HG03575 (cell line): ENCODE measurements around the gene MSX2.

Source experiments
- ATAC-seq: cut with Tn5 transposase; IDR thresholded peaks from one replicate; pipeline ENCODE4 v1.9.1; 2021; ENCODE audit not compliant: unreplicated experiment, insufficient number of reproducible peaks, low FRiP score; ENCODE audit errors: extremely low read depth

MSX2 gene

GRCh38 chr5:174731214-174732035, 7.0 kb downstream of the MSX2 start:
- no peak for ATAC-seq

DNA sequence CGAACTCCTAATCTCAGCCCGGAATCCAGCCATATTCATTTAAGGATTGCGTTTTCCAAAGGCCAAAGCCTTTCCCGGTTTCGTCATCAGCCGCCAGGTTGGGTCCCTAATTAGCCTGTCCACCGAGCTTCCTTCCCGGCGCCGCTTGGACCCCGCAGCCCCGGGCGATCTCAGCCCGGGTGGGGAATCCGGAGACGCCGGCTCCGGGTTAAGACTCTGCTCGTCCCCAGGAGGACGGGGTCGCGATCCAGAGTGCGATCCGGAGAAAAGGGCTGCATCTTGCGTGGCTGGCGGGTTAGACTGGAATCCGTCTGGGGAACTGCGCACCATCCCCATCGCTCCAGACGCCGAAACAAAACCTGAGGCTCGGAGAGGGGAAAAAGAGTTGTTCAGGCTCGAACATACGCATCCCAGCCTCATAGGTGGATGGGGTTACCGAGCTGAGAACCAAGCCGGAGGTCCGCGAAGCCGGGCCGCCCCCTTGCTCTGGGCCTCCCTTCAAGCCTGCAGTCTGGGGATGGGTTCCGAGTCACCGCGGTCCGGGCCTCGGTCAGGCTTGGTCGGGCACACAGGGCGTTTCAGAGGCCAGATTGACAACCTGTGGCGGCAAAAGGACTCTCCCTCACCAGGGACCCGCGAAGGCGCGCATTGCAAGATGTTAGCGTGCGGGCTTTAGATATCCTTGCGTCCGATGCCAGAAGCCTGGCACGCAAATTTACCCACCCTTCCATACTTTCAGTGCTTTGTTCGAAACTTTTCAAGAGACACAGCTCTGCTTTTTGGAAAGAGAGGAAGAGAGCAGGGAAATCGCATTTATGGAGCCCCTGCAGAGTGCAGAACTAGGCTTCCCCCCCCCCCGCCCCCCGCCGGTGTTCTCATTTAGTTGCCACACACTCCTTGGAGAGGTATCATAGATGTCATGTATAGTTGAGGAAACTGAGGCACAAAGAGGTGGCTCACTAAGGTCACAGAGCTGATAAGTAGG, 7.9 kb downstream of the MSX2 start:
- no peak for ATAC-seq

DNA sequence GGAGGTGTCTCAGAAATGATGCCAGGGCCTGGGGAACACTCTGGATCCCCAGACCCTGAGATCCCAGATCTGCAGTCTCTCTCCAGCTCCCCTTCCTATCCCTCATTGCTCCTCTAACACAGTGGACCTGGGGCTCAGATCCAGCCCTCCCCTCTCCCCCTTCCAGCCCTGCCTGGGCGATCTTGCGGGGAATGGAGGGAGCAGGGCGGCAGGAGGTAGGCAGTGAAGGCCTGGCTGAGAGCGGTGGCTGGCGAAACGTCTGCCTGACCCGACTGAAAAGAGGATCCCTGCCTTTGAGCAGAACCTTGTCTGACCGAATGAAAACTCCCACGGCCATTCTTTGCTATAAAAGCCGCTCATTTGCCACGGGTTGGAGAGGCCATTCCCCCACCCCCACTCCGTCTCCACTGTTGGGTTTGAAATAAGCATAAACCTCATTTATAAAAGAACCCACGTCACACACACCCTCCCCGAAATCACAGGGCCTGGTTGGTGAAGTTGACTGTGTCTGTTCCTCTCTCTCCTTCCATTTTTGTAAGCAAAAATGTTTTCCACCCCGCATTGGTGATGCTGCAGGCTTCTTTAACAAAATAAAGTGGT, 8.8 kb downstream of the MSX2 start:
- ATAC-seq, result no peak

DNA sequence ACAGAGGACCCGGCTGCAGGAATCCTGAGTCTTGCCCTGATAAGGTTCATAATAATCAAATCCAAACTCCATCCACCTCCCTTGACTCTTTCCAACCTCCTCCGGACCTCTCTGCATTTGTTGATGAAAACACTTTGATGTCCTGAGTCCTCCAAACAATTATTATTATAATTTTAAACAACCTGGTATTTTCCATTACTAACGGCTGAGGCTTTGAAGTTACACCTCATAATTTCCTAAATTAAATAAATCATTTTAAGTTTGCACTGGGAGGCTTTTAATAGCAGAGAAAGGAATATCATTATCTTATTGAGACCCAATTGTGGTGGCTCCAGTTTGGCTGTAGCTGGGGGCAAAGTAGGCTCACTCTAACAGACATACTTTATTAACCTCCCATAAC, 9.5 kb downstream of the MSX2 start:
- ATAC-seq, result no peak

- ATAC-seq, result no peak
Observed at GRCh38 chr5:174734571-174735497, 10.5 kb downstream of the MSX2 start.

DNA sequence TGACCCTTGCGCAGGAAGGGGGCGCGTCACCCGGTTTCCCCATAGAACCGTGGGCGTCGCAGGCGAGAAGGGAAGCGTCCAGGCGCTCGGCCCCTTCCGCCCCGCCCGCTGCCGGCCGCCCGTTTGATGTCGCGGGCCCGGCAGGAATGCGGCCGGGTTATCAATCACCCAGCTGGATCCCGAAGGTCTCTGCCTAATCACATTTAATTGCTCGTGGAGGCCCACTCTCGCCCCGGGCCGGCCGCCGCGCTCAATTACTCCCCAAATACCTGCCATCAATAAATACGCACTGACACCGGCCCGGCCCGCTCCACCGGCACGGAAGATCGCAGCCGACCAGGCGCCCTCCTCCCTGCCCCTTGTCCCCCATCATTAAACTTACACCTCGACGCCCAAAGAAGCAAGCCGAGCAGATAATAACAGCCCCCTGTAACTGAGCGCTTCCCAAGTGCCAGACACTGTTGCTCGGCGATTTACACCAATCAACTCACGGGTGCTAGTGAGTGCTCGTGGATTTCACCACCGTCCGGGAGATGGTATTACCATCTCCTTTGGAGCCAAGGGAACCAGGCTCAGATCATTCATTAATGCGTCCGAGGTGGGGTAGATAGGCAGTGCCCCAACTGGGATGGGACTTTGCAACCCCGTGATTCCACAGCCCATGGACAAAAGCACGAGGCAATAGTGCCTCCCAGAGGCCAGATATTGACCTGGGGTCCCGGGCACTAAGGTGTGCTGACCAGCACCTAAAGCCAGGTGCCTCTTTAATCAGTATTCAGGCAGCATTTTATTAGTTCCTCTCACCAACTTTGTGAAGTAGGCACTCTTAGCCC, 11.3 kb downstream of the MSX2 start:
- ATAC-seq, result no peak

GRCh38 chr5:174736331-174736721, 11.9 kb downstream of the MSX2 start:
- ATAC-seq, result no peak

DNA sequence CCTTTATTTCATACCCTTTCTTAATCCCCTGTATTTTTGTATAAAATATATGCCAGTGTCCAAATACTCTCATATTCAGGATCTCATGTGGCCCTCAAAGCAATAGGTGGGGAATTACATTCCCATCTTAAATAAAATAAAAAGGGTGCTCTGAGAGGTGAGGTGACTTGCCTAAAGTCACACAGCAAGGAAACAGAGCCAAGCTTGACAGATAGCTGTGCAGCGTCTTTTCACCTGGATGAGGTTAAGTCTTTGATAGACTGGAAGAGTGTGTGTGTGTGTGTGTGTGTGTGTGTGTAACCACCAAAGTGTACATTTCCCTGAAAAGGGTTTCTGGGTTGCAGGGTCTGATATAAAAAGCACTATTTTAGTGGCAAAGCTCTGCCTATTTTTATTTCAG, 12.4 kb downstream of the MSX2 start:
- no peak for ATAC-seq

DNA sequence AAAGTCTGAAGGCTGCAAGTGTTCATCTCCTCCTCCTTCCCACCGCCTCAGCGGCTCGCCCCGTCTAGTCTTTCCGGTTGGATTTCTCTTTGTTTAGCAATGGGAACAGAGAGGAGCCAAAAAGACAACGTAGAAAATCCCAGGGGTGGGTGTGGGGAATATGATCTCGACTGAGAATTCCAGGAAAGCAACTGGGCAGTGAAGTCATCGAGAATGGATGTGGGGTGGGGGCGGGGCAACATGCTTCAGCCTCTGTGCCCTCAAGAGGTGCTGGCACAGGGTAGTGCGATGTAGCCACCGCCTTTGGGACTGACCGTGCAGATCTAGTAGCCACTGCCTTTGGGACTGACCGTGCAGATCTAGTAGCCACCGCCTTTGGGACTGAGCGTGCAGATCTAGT, 12.9 kb downstream of the MSX2 start:
- ATAC-seq, result no peak

GRCh38 chr5:174741352-174741751, 17.0 kb downstream of the MSX2 start:
- ATAC-seq, result no peak

GRCh38 chr5:174744896-174745295, 20.5 kb downstream of the MSX2 start:
- no peak for ATAC-seq

DNA sequence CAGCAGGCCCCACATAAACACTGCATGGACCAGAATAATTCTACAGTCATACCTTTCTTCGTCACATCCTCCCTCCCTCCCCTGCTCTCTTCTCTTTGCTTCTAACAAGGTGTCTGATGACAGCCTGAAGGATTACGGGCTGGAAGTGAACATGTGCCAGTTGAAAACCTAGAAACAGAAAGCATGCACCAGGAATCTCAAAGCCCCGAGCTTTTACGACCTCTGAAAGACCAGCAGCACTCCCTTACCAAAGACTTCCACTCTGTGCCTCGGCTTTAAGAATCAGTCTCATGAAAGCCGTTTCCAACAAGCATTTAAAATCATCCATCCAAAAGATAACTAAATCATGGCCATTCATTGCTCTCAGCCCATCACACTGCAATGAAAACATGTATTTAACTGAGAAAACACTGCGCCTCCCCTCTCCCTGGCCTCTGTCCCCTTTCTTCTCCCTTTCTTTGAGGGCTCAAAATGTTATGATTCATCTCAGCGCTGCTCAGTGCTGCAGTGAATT, 21.3 kb downstream of the MSX2 start:
- no peak for ATAC-seq

DNA sequence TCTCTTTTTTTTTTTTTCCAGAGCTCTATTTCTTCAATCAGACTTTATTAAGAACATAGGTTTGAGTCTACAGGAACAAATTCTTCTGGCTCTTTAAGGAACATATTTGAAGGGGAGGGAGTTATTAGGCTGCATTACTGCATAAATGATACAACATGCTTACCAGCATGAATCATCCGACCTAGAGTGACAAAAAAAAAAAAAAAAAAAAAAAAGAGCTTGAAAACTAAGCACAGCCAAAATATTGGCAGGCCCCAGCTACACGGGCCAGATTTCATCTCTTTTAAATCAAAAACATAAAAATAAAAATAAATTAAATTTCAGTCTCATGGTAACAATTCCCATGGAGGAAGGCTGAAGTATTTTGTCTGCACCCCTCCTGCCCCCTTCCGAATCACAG, 26.3 kb downstream of the MSX2 start:
- no peak for ATAC-seq

DNA sequence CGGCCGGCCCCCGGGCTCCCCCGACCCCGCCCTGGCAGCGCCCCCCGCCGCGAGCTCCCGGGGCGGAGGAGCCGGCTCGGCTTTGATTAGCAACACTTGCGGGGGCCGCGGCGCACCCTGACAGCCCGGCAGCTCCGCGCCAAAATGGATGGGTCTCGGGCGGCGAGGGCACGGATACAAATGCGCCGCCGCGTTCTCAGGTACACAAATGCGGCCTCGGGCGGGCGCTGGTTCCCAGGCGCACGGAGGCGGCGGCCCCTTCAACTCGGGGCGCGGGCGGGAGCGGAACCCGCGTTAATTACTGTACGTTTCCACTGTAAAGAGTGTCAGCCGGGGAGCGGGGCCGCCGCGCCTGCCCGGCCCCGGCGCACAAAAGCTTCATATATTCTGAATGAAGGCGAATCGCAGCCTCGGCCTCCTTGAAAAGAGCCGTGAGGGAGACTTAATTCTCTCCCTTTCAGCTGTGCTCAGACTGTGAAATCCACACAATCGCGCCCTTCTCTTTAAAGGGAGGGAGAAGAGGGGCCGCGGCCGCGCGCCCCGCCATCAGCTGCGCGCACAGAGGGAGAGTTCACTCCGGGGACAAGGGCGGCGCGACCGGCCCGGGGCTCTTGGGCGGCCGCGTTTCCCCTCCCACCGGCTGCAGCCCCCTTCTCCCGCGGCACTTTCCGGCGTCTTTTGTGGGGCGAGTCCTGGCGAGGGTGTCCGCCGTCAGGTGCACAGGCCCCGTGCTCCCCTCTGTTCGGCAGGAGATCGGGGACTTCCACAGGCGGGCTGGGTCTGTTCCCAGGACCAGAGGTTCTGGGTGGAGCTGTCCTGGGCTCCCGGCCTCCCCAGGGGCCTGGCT, 27.0 kb downstream of the MSX2 start:
- no peak for ATAC-seq

DNA sequence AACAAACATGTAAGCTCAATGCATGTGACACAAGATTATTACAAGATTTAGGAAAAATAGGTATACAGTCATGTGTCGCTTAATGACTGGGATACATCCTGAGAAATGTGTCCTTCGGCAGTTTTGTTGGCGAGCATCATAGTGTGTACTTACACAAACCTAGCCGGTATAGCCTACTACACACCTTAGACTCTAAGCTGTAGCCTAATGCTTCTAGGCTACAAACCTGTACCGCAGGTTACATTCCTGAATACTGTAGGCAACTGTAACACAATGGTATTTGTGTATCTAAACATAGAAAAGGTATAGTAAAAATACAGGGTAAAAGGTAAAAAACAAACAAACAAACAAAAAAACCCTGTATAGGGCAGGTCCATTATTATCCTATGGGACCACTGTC, 27.7 kb downstream of the MSX2 start:
- ATAC-seq, result no peak

- no peak for ATAC-seq
Observed at GRCh38 chr5:174755106-174755505, 30.7 kb downstream of the MSX2 start.

- no peak for ATAC-seq
Observed at GRCh38 chr5:174759091-174759490, 34.7 kb downstream of the MSX2 start.
